ENCODE data around the gene ATP5MC3. TPM values are rescaled to one million over a fixed set of nuclear protein-coding genes. Genes with fewer than 3 reads are reported as not detected.

Gene ATP5MC3
- total RNA-seq, 6 experiments from 2014 or later: 149 to 204 (median 185) TPM

- intact Hi-C loops (cut with DNase I): no loop called here
- ATAC-seq (no peak), DNase-seq (no peak)
- H3K4me1 ChIP-seq: no peaks in the 10 kb centered on the region
- no peak overlapping the region for H3K4me3 ChIP-seq
- no peaks in the 10 kb centered on the region for H3K27me3 ChIP-seq
- no peaks in the 10 kb centered on the region for H3K9me3 ChIP-seq
- TF ChIP-seq CTCF (IDR thresholded peaks at IDR 0.05): no peak
- no peak for TF ChIP-seq POLR2A (IDR thresholded peaks at IDR 0.05)
- peaks cover 0 to 12% (median 2%) of the 10 kb centered on the region in 4 donors for H3K36me3 ChIP-seq
- whole genome bisulfite sequencing (ENCODE audit: insufficient coverage, low coverage, low lambda C conversion rate, missing lambda C conversion rate): 70% methylated on average over 2 of the region's 2 CpGs
- no peak overlapping the region for H3K27ac ChIP-seq
Measured at GRCh38 chr2:175131252-175131651, 50.3 kb downstream of the ATP5MC3 start.

- WGBS (ENCODE audit: insufficient coverage, low coverage, low lambda C conversion rate, missing lambda C conversion rate): 100% methylated on average over 1 of the region's 1 CpG
- TF ChIP-seq CTCF (IDR thresholded peaks at IDR 0.05) (no peak), POLR2A (IDR thresholded peaks at IDR 0.05) (no peak)
- Histone ChIP-seq H3K27ac (no peak overlapping the region), H3K4me3 (no peak overlapping the region), H3K9me3 (no peaks in the 10 kb centered on the region), H3K27me3 (no peaks in the 10 kb centered on the region), H3K4me1 (no peaks in the 10 kb centered on the region), H3K36me3 (peaks cover 0 to 12% (median 0%) of the 10 kb centered on the region in 4 donors)
- intact Hi-C loops (cut with DNase I): no loop called here
- ATAC-seq (no peak), DNase-seq (no peak)
Measured at GRCh38 chr2:175126661-175127060, 54.8 kb downstream of the ATP5MC3 start.

MicroRNA genes within 50 kb of the gene (microRNA counts, 767-probe panel; counts per million panel counts)
- microRNA hsa-miR-933: 237 counts per million

Small RNA genes lying within 50 kb of the gene (microRNA-seq; reads per million reads assigned to microRNA genes)
- gene MIR933: 0.87 to 2.6 reads per million in 2 donors

Small RNA genes lying within 50 kb of the gene (small RNA-seq; reads per million reads assigned to genes)
- 0 reads per million in 2 experiments for gene MIR933

Other genes starting within 250 kb of the ATP5MC3 start
- 1 to 10 TPM; 1.0 to 2.8 (median 1.4) TPM for gene CHN1, start 176.3 kb downstream of the ATP5MC3 start, total RNA-seq
- gene ATF2, start 13.5 kb downstream of the ATP5MC3 start, total RNA-seq: 10 to 100 TPM; 24.0 to 36.3 (median 27.4) TPM

Measured in right lobe of liver (tissue), 6 donors.